ENCODE measurements around the gene SERPINA4. TPM values are rescaled to one million over a fixed set of nuclear protein-coding genes. Genes with fewer than 3 reads are reported as not detected.

Gene SERPINA4
- total RNA-seq, 2 donors from 2014 or later, result not detected

GRCh38 chr14:94547151-94547680, 14.0 kb upstream of the SERPINA4 start:
- peaks cover 0 to 4% of the 10 kb centered on the region in 2 donors for H3K9me3 Mint-ChIP-seq
- DNase-seq (no peak), ATAC-seq (replicated peaks in 1 of 2) (no peak)
- H3K27me3 Mint-ChIP-seq (ENCODE audit: low read depth), result peaks cover 17% of the 10 kb centered on the region
- H3K27ac Mint-ChIP-seq, result no peak overlapping the region
- H3K4me1 Mint-ChIP-seq (ENCODE audit: low read depth), result no peaks in the 10 kb centered on the region
- no peak overlapping the region for H3K4me3 Mint-ChIP-seq
- H3K36me3 Mint-ChIP-seq (ENCODE audit: insufficient read depth in 2 of 2), result no peaks in the 10 kb centered on the region

- Mint-ChIP-seq H3K27me3 (ENCODE audit: low read depth) (peaks cover 19% of the 10 kb centered on the region), H3K27ac (no peak overlapping the region), H3K4me1 (ENCODE audit: low read depth) (no peaks in the 10 kb centered on the region), H3K36me3 (ENCODE audit: insufficient read depth in 2 of 2) (no peaks in the 10 kb centered on the region), H3K9me3 (peaks cover 0 to 4% of the 10 kb centered on the region in 2 donors), H3K4me3 (no peak overlapping the region)
- DNase-seq (no peak), ATAC-seq (replicated peaks in 1 of 2) (no peak)
Measured at GRCh38 chr14:94547726-94548125, 13.5 kb upstream of the SERPINA4 start.

GRCh38 chr14:94548131-94548998, 12.9 kb upstream of the SERPINA4 start:
- Mint-ChIP-seq H3K27me3 (ENCODE audit: low read depth) (peaks cover 22% of the 10 kb centered on the region), H3K4me3 (no peak overlapping the region), H3K36me3 (ENCODE audit: insufficient read depth in 2 of 2) (no peaks in the 10 kb centered on the region), H3K9me3 (peaks cover 0 to 4% of the 10 kb centered on the region in 2 donors), H3K27ac (no peak overlapping the region), H3K4me1 (ENCODE audit: low read depth) (no peaks in the 10 kb centered on the region)
- DNase-seq, result no peak
- no peak for ATAC-seq (replicated peaks in 1 of 2)

- H3K9me3 Mint-ChIP-seq, result peaks cover 0 to 7% of the 10 kb centered on the region in 2 donors
- DNase-seq, result peak; percentile 53 to 72
- H3K27me3 Mint-ChIP-seq (ENCODE audit: low read depth), result peaks cover 28% of the 10 kb centered on the region
- no peak overlapping the region for H3K27ac Mint-ChIP-seq
- ATAC-seq (replicated peaks in 1 of 2), result peak; percentile 50 to 61
- no peak overlapping the region for H3K4me3 Mint-ChIP-seq
- no peaks in the 10 kb centered on the region for H3K4me1 Mint-ChIP-seq (ENCODE audit: low read depth)
- H3K36me3 Mint-ChIP-seq (ENCODE audit: insufficient read depth in 2 of 2), result no peaks in the 10 kb centered on the region
Measured at GRCh38 chr14:94548999-94549985, 11.9 kb upstream of the SERPINA4 start.

- H3K9me3 Mint-ChIP-seq, result peaks cover 2 to 7% of the 10 kb centered on the region in 2 donors
- peaks cover 28% of the 10 kb centered on the region for H3K27me3 Mint-ChIP-seq (ENCODE audit: low read depth)
- no peaks in the 10 kb centered on the region for H3K36me3 Mint-ChIP-seq (ENCODE audit: insufficient read depth in 2 of 2)
- ATAC-seq (replicated peaks in 1 of 2) (no peak), DNase-seq (no peak)
- no peak overlapping the region for H3K27ac Mint-ChIP-seq
- no peak overlapping the region for H3K4me3 Mint-ChIP-seq
- no peaks in the 10 kb centered on the region for H3K4me1 Mint-ChIP-seq (ENCODE audit: low read depth)
Measured at GRCh38 chr14:94550041-94550440, 11.2 kb upstream of the SERPINA4 start.

GRCh38 chr14:94555991-94556390, 5.3 kb upstream of the SERPINA4 start:
- Mint-ChIP-seq H3K4me1 (ENCODE audit: low read depth) (no peaks in the 10 kb centered on the region), H3K9me3 (peaks cover 6 to 7% of the 10 kb centered on the region in 2 donors), H3K27me3 (ENCODE audit: low read depth) (peaks cover 20% of the 10 kb centered on the region), H3K4me3 (no peak overlapping the region), H3K27ac (no peak overlapping the region), H3K36me3 (ENCODE audit: insufficient read depth in 2 of 2) (peaks cover 0 to 2% of the 10 kb centered on the region in 2 donors)
- ATAC-seq (replicated peaks in 1 of 2) (no peak), DNase-seq (no peak)

GRCh38 chr14:94557327-94557726, 3.9 kb upstream of the SERPINA4 start:
- Mint-ChIP-seq H3K27me3 (ENCODE audit: low read depth) (peaks cover 10% of the 10 kb centered on the region), H3K27ac (no peak overlapping the region), H3K9me3 (peaks cover 6 to 7% of the 10 kb centered on the region in 2 donors), H3K4me1 (ENCODE audit: low read depth) (no peaks in the 10 kb centered on the region), H3K36me3 (ENCODE audit: insufficient read depth in 2 of 2) (peaks cover 0 to 2% of the 10 kb centered on the region in 2 donors), H3K4me3 (no peak overlapping the region)
- ATAC-seq (replicated peaks in 1 of 2) (no peak), DNase-seq (no peak)

- DNase-seq, result no peak
- Mint-ChIP-seq H3K36me3 (ENCODE audit: insufficient read depth in 2 of 2) (peaks cover 0 to 2% of the 10 kb centered on the region in 2 donors), H3K27ac (no peak overlapping the region), H3K27me3 (ENCODE audit: low read depth) (peaks cover under 1% of the 10 kb centered on the region), H3K4me3 (no peak overlapping the region), H3K9me3 (peaks cover 3 to 7% of the 10 kb centered on the region in 2 donors), H3K4me1 (ENCODE audit: low read depth) (no peaks in the 10 kb centered on the region)
- no peak for ATAC-seq (replicated peaks in 1 of 2)
Measured at GRCh38 chr14:94558842-94559241, 2.4 kb upstream of the SERPINA4 start.

GRCh38 chr14:94559638-94560290, 1.5 kb upstream of the SERPINA4 start:
- DNase-seq, result no peak
- H3K4me3 Mint-ChIP-seq, result no peak overlapping the region
- peaks cover 3 to 7% of the 10 kb centered on the region in 2 donors for H3K9me3 Mint-ChIP-seq
- ATAC-seq (replicated peaks in 1 of 2), result no peak
- no peak overlapping the region for H3K27ac Mint-ChIP-seq
- no peaks in the 10 kb centered on the region for H3K27me3 Mint-ChIP-seq (ENCODE audit: low read depth)
- peaks cover 0 to 2% of the 10 kb centered on the region in 2 donors for H3K36me3 Mint-ChIP-seq (ENCODE audit: insufficient read depth in 2 of 2)
- H3K4me1 Mint-ChIP-seq (ENCODE audit: low read depth), result no peaks in the 10 kb centered on the region

GRCh38 chr14:94560291-94560665, 964 bp upstream of the SERPINA4 start:
- Mint-ChIP-seq H3K4me3 (no peak overlapping the region), H3K27ac (no peak overlapping the region), H3K36me3 (ENCODE audit: insufficient read depth in 2 of 2) (peaks cover 0 to 2% of the 10 kb centered on the region in 2 donors), H3K27me3 (ENCODE audit: low read depth) (no peaks in the 10 kb centered on the region), H3K4me1 (ENCODE audit: low read depth) (no peaks in the 10 kb centered on the region), H3K9me3 (peaks cover 3 to 4% of the 10 kb centered on the region in 2 donors)
- no peak for ATAC-seq (replicated peaks in 1 of 2)
- no peak for DNase-seq

GRCh38 chr14:94561656-94562010, 391 bp downstream of the SERPINA4 start:
- H3K27ac Mint-ChIP-seq, result no peak overlapping the region
- no peak overlapping the region for H3K4me3 Mint-ChIP-seq
- H3K27me3 Mint-ChIP-seq (ENCODE audit: low read depth), result no peaks in the 10 kb centered on the region
- DNase-seq (no peak), ATAC-seq (replicated peaks in 1 of 2) (no peak)
- no peaks in the 10 kb centered on the region for H3K4me1 Mint-ChIP-seq (ENCODE audit: low read depth)
- H3K36me3 Mint-ChIP-seq (ENCODE audit: insufficient read depth in 2 of 2), result no peaks in the 10 kb centered on the region
- no peaks in the 10 kb centered on the region for H3K9me3 Mint-ChIP-seq

GRCh38 chr14:94562022-94562421, 780 bp downstream of the SERPINA4 start:
- no peak for DNase-seq
- H3K27me3 Mint-ChIP-seq (ENCODE audit: low read depth), result no peaks in the 10 kb centered on the region

More at GRCh38 chr14:94562022-94562421, 780 bp downstream of the SERPINA4 start:
- no peaks in the 10 kb centered on the region for H3K36me3 Mint-ChIP-seq (ENCODE audit: insufficient read depth in 2 of 2)
- H3K4me3 Mint-ChIP-seq, result no peak overlapping the region
- no peaks in the 10 kb centered on the region for H3K9me3 Mint-ChIP-seq
- H3K27ac Mint-ChIP-seq, result no peak overlapping the region
- H3K4me1 Mint-ChIP-seq (ENCODE audit: low read depth), result no peaks in the 10 kb centered on the region
- ATAC-seq (replicated peaks in 1 of 2), result no peak

Measured in activated T-cell treated with anti-CD3 and anti-CD28 coated beads, Interleukin-2, amount 50 U/mL, for 72 hours (primary cell).